ENCODE data around the gene EPAS1. TPM values are rescaled to one million over a fixed set of nuclear protein-coding genes. Genes with fewer than 3 reads are reported as not detected.

EPAS1 gene
- total RNA-seq, result 100 to 1,000 TPM; 102 to 260 (median 167) TPM

- in situ Hi-C loops (cut with MboI; ENCODE audit: low pct_ligation_motif_present in 1 of 4, low pct_unique_long_range_greater_than_20kb in 1 of 4, low sequenced_read_pairs in 3 of 4) (loop anchor here in 1 of 4 donors (25.0 kb wide), 1 partner anchor 235 kb away; no protein-coding TSS in a partner anchor), intact Hi-C loops (cut with DNase I; ENCODE audit: low total_unique reads) (no loop called here)
- H3K4me1 ChIP-seq, result peaks cover 0 to 38% (median 23%) of the 10 kb centered on the region in 4 donors
- peak within 1 kb of the TSS; percentile 51 to 86 (median 71) for H3K4me3 ChIP-seq
- WGBS, 2 donors (ENCODE audit: low coverage in 1 of 2), result 0% methylated on average over 11 to 47 of the region's 94 CpGs
- DNase-seq, result peak; percentile 96
- H3K27ac ChIP-seq, result peak within 1 kb of the TSS; percentile 88 to 92 (median 90)
- H3K9me3 ChIP-seq, result no peaks in the 10 kb centered on the region
- TF ChIP-seq EP300 (IDR thresholded peaks at IDR 0.05; ENCODE audit: low read depth) (no peak), POLR2AphosphoS5 (IDR thresholded peaks at IDR 0.05) (peak; percentile 74 to 93 (median 89)), POLR2A (IDR thresholded peaks at IDR 0.05) (peak; percentile 87)
- TF ChIP-seq, protein P1, sequence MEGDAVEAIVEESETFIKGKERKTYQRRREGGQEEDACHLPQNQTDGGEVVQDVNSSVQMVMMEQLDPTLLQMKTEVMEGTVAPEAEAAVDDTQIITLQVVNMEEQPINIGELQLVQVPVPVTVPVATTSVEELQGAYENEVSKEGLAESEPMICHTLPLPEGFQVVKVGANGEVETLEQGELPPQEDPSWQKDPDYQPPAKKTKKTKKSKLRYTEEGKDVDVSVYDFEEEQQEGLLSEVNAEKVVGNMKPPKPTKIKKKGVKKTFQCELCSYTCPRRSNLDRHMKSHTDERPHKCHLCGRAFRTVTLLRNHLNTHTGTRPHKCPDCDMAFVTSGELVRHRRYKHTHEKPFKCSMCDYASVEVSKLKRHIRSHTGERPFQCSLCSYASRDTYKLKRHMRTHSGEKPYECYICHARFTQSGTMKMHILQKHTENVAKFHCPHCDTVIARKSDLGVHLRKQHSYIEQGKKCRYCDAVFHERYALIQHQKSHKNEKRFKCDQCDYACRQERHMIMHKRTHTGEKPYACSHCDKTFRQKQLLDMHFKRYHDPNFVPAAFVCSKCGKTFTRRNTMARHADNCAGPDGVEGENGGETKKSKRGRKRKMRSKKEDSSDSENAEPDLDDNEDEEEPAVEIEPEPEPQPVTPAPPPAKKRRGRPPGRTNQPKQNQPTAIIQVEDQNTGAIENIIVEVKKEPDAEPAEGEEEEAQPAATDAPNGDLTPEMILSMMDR (IDR thresholded peaks at IDR 0.05), result peak in 1 of 5 experiments; percentile 0
- H3K27me3 ChIP-seq, result no peaks in the 10 kb centered on the region
- H3K36me3 ChIP-seq, result no peaks in the 10 kb centered on the region
These were observed at the start of gene EPAS1 for GRCh38 chr2:46296840-46297545. Gene EPAS1 (plus strand): TSS chr2:46297407. CDS start chr2:46297912, 505 bp downstream.

DNA sequence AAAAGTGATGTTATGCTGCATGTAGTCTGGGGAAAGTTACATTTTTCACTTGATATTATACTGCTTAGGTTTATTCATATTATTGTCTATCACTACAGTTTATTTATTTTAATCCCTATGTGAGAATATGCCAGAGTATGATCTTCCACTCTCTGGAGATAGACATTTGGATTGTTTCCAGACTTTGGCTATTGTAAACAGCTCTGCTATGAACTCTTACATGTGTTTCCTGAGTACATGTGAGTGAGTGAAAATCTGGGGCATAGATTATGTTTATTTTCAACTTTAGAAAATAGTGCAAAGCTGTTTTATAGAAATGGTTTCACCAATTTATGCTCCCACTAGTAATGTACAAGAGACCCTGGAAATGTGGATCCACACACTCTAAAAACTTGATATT, 49.0 kb upstream of the EPAS1 start:
- DNase-seq, result no peak
- in situ Hi-C loops (cut with MboI; ENCODE audit: low pct_ligation_motif_present in 1 of 4, low pct_unique_long_range_greater_than_20kb in 1 of 4, low sequenced_read_pairs in 3 of 4) (no loop called here), intact Hi-C loops (cut with DNase I; ENCODE audit: low total_unique reads) (no loop called here)
- peaks cover 3 to 7% of the 10 kb centered on the region in 2 donors for H3K9me3 ChIP-seq
- no peaks in the 10 kb centered on the region for H3K27me3 ChIP-seq
- no peaks in the 10 kb centered on the region for H3K4me1 ChIP-seq
- TF ChIP-seq POLR2A (IDR thresholded peaks at IDR 0.05) (no peak), EP300 (IDR thresholded peaks at IDR 0.05; ENCODE audit: low read depth) (no peak), POLR2AphosphoS5 (IDR thresholded peaks at IDR 0.05) (no peak)
- TF ChIP-seq, protein P1 (IDR thresholded peaks at IDR 0.05), result no peak
- H3K4me3 ChIP-seq, result no peak overlapping the region
- no peaks in the 10 kb centered on the region for H3K36me3 ChIP-seq
- no peak overlapping the region for H3K27ac ChIP-seq

DNA sequence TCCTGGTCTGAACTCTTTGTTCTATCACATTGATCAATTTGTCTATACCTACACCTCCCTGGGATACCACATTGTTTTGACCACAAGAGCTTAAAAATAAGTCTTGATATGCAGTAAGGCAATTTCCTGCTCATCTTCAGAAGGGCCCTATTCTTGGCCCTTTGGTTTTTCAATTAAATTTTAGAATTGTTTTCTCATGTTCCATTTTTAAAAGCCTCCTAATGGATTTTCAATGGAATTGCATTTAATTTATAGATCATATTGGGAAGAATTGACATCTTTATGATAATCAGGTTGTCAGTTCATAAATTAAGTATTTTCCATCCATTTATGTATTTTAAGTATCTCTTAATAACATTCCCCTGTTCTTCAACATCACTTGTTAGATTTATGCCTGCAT, 47.6 kb upstream of the EPAS1 start:
- no peaks in the 10 kb centered on the region for H3K4me1 ChIP-seq
- in situ Hi-C loops (cut with MboI; ENCODE audit: low pct_ligation_motif_present in 1 of 4, low pct_unique_long_range_greater_than_20kb in 1 of 4, low sequenced_read_pairs in 3 of 4), result no loop called here
- H3K36me3 ChIP-seq, result no peaks in the 10 kb centered on the region
- H3K9me3 ChIP-seq, result peaks cover 3 to 7% of the 10 kb centered on the region in 2 donors
- no peaks in the 10 kb centered on the region for H3K27me3 ChIP-seq
- no peak for DNase-seq
- H3K4me3 ChIP-seq, result no peak overlapping the region
- TF ChIP-seq EP300 (IDR thresholded peaks at IDR 0.05; ENCODE audit: low read depth) (no peak), POLR2AphosphoS5 (IDR thresholded peaks at IDR 0.05) (no peak), POLR2A (IDR thresholded peaks at IDR 0.05) (no peak)
- TF ChIP-seq, protein P1 (IDR thresholded peaks at IDR 0.05), result no peak
- no peak overlapping the region for H3K27ac ChIP-seq
- intact Hi-C loops (cut with DNase I; ENCODE audit: low total_unique reads), result no loop called here

GRCh38 chr2:46252891-46253659, 44.1 kb upstream of the EPAS1 start:
- in situ Hi-C loops (cut with MboI; ENCODE audit: low pct_ligation_motif_present in 1 of 4, low pct_unique_long_range_greater_than_20kb in 1 of 4, low sequenced_read_pairs in 3 of 4), result no loop called here
- Histone ChIP-seq H3K4me1 (no peaks in the 10 kb centered on the region), H3K4me3 (no peak overlapping the region), H3K9me3 (no peaks in the 10 kb centered on the region), H3K36me3 (no peaks in the 10 kb centered on the region), H3K27me3 (no peaks in the 10 kb centered on the region), H3K27ac (no peak overlapping the region)
- TF ChIP-seq EP300 (IDR thresholded peaks at IDR 0.05; ENCODE audit: low read depth), result no peak
- TF ChIP-seq POLR2AphosphoS5 (IDR thresholded peaks at IDR 0.05), result no peak
- TF ChIP-seq POLR2A (IDR thresholded peaks at IDR 0.05), result no peak
- TF ChIP-seq, protein P1 (IDR thresholded peaks at IDR 0.05), result no peak
- no peak for DNase-seq
- WGBS, 2 donors (ENCODE audit: low coverage in 1 of 2), result 68 to 74% methylated on average over 4 to 5 of the region's 5 CpGs
- intact Hi-C loops (cut with DNase I; ENCODE audit: low total_unique reads), result no loop called here

Measured in transverse colon (tissue), 4 donors.